Loucy (cell line): ENCODE measurements around the gene GRIN3B.

ENCODE experiments used
- EZH2phosphoT487 ChIP-seq: fragments of 200-600 bp; IDR thresholded peaks from 2 replicates; pipeline ENCODE4 v1.6.1; 2018; ENCODE audit warnings: antibody characterized with exemption, mild to moderate bottlenecking, moderate library complexity, borderline replicate concordance
- TF ChIP-seq, protein P1 (sequence below): fragments of 200-600 bp; sonication (generic); conservative IDR thresholded peaks from 2 replicates; pipeline ENCODE4 v1.5.1; 2014; ENCODE audit warnings: mild to moderate bottlenecking, antibody characterized with exemption, low read length

DNA sequence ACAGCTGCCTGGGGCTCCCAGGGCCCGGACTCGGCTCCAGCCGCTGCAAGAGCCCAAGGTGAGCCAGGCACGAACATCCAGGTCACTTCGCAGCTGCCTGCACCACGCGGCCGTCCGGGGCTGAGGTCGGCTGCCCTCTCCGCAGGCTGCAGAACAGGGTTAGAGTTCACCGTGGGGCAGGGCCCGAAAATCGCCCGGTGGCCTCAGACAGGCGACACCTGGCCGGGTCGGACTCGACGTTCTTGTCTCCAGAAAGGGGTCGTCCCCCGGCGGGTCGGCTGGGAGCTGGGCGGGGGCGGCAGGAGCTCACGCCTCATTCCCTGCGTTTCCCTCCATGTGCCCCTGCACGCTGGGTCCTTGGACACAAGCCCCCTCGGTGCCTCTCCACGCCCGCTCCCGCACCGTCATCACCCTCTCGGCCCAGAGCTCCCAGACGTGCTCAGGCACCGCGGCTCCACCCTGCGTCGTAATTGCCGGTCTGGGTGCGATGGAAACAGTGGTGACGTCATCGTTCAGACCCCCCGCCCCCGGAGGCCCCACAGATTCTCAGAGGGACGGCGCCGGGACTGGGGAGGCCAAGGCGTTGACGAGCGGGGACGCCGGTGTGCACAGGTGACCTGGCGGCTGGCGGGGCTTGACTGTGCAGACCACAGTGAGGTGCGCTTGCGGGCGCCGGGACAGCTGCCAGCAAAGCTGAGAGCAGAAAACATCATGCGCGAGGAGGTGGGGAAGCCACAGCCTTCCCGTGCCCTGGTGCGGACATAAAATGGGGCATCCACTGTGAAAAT is 4.0 kb upstream of the GRIN3B start:
- TF ChIP-seq, protein P1, sequence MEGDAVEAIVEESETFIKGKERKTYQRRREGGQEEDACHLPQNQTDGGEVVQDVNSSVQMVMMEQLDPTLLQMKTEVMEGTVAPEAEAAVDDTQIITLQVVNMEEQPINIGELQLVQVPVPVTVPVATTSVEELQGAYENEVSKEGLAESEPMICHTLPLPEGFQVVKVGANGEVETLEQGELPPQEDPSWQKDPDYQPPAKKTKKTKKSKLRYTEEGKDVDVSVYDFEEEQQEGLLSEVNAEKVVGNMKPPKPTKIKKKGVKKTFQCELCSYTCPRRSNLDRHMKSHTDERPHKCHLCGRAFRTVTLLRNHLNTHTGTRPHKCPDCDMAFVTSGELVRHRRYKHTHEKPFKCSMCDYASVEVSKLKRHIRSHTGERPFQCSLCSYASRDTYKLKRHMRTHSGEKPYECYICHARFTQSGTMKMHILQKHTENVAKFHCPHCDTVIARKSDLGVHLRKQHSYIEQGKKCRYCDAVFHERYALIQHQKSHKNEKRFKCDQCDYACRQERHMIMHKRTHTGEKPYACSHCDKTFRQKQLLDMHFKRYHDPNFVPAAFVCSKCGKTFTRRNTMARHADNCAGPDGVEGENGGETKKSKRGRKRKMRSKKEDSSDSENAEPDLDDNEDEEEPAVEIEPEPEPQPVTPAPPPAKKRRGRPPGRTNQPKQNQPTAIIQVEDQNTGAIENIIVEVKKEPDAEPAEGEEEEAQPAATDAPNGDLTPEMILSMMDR = no peak
- no peak for TF ChIP-seq EZH2phosphoT487
